Stimulated activated CD8-positive, alpha-beta memory T cell treated with anti-CD3 and anti-CD28 coated beads, Interleukin-12 subunit alpha, Interleukin-12 subunit beta, amount 100 ng/mL, for 24 hours (primary cell): ENCODE measurements around the gene NAP1L1.

Experiments used
- DNase-seq: peaks from one replicate; pipeline ENCODE4 v3.0.0-alpha.2; 2020; ENCODE audit errors: extremely low read depth

NAP1L1 gene

DNA sequence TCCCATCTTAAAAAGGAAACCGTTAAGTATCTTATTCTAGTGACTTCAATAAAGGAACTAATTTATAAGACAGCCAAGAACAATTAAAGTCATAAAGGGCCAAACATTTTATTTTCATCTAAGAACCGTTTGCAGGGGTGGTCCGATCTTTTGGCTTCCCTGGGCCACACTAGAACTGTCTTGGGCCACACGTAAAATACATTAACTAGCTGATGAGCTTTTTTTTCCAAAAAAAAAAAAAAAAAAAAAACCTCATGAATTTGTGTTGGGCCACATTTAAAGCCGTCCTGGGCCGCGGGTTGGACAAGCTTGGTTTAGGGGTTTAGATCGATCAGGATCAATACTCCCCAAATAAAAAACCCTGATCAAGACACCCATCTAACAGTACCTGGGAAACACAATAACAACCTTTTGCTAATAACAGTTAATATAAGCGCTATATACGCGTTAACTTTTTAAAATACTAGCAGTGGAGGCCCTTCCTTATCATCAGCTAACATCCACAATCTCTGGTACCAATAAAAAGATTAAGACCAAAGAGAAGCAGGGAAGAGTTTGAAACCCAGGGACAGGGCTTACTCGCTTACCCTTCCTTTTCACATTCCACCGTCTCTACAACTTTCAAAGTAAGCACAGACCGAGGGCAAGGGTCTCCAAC, 1.1 kb downstream of the NAP1L1 start:
- DNase-seq, result no peak

- no peak for DNase-seq
Observed at GRCh38 chr12:76081909-76082308, 2.6 kb downstream of the NAP1L1 start.

DNA sequence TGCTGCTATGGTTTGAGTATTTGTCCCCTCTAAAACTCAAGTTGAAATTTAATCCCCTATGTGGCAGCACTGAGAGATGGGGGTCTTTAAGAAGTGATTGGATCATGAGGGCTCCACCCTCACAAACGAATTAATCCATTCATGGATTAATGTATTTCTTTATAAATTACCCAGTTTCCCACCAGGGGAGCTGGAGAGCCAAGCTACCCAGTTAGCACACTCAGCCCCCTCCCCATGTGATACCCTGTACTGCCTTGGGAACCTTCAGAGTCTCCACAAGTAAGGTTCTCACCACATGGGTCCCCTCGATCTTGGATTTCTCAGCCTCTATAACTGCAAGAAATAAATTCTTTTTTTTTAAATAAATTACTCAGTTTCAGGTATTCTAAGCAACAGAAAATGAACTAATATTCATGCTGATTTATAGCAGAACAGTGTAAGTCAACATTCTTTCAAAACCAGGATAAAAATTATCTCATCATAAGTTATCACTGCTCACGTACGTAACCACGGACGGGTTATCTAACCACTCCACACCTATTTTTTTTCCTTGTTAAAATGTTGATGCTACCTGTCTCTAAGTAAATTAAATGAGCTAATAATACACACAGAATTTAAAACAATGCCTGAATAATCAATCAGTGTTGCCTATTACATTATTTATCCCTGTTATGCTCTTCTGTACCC, 3.6 kb downstream of the NAP1L1 start:
- DNase-seq, result no peak

GRCh38 chr12:76080017-76080728, 4.3 kb downstream of the NAP1L1 start:
- no peak for DNase-seq

GRCh38 chr12:76078748-76079147, 5.7 kb downstream of the NAP1L1 start:
- DNase-seq, result no peak

GRCh38 chr12:76075448-76075847, 9.0 kb downstream of the NAP1L1 start:
- DNase-seq, result no peak

DNA sequence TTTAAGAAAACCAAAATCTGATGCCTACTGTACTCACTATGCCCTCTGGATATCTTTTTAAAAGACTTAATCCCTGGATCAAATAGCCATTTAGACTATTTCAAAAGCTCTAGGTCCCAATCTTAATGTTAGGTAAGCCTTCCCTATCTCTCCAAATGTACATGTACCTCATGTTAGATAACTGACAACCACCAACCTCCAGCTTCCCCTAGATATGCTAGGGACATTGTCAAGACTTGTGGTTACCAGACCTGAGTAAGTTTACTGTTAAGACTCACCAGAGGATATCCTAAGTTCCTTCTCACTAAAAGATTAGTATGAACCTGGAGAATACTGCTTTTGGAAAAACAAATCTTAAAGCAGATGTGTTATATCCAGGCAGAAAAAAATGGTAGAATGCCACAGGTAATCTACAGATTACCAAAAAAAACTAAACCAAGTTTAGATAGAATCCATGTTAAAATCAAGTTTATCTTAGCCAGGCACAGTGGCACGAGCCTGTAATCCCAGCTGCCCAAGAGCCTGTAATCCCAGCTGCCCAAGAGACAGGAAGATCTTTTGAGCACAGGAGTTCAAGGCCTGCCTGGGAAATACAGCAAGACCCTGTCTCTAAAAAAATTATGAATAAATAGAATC, 9.7 kb downstream of the NAP1L1 start:
- no peak for DNase-seq

GRCh38 chr12:76073561-76073960, 10.9 kb downstream of the NAP1L1 start:
- no peak for DNase-seq

GRCh38 chr12:76072568-76072967, 11.9 kb downstream of the NAP1L1 start:
- no peak for DNase-seq

GRCh38 chr12:76069339-76069738, 15.1 kb downstream of the NAP1L1 start:
- DNase-seq, result no peak

GRCh38 chr12:76065917-76066316, 18.6 kb downstream of the NAP1L1 start:
- DNase-seq, result no peak

DNA sequence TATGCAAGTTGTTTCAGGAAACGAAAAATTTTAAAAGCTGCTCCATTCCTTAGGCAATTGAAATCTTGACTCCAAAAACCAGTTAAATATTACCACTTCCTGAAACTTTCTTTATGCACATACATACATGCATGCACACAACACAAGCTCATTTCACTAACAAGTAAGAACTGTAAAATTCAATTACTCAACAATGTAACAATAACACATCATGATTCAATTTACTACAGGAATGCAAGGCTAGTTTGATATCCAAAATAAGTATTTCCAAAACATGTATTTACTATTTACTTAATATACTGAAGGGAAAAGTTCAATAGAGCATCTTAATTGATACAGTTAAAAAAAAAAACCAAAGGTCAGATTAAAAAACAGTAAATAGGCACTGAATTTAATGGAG, 19.6 kb downstream of the NAP1L1 start:
- no peak for DNase-seq

DNA sequence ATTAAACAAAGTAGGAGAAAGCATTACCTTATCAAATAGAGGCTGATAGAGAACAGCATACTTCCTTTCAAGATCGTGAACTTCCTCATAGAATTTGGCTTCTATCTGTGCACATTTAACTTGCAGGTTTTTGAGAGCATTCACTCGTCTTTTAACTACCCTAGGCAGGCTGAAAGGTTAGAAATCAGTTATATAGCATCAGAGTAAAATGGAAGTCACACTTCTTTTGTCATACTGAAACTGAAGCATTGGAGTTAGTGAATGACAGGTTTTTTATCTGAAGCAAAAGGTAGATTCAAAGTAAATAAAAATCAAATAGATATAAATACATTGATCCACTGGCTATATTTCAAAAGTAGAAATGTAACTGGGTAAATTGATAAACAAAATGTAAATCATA, 24.4 kb downstream of the NAP1L1 start:
- DNase-seq, result no peak

DNA sequence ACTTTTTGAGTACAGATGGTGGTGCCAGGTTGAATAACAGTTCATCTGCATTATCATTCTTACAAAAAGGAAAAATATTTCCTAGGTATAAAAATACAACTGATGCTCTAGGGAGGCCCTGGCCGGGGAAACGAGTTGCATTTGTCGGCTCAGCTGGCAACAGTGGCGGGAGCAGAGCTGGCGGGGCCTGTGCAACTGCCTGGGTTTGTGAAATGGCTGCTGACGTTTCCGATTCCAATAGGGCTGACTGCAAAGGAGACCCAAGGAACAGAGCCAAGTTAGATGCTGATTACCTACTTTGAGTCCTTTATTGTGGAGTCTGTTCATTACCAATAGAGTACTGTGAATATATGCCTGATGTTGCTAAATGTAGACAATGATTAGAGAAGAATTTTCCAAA, 27.2 kb downstream of the NAP1L1 start:
- no peak for DNase-seq

DNA sequence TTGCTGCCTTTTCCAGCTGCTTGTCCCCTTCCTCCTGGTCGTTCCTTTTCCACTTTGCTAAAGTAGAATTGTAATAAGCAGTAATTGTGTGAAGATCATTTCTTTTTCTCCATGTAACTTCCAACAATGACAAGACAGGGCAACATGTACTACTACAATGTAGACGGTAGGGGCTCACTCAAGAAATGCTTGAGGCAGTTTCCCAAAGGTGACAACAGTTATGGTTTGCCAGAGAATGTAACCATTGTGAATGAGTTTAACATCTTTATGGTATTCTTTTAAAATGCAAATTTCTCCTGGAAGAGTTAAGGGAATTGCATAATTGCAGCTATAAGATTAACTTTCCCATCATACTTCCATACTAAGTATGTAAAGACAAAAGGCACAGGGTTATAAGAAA, 29.1 kb downstream of the NAP1L1 start:
- DNase-seq, result no peak

GRCh38 chr12:76049575-76050251, 34.8 kb downstream of the NAP1L1 start:
- DNase-seq, result no peak

- DNase-seq, result no peak
Observed at GRCh38 chr12:76047742-76048141, 36.7 kb downstream of the NAP1L1 start.

DNA sequence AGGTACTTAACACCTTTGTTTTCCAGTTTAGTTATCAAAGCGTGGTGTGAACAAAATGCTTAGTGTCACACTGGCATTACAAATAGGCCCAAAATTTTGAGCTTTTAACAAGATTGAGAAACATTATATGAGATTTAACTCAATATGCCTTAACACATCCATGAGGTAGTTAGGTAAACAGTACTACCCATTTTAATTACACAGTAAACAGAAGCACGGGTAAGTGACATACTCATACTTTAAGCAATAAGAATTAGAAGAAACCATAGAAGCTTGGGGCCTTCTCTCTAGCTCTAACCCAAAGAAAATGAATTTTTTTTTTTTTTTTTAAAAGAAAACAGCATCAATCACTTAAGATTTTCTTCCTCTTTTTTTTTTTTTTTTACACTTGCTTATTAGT, 37.4 kb downstream of the NAP1L1 start:
- DNase-seq, result no peak

GRCh38 chr12:76043377-76043776, 41.1 kb downstream of the NAP1L1 start:
- no peak for DNase-seq

DNA sequence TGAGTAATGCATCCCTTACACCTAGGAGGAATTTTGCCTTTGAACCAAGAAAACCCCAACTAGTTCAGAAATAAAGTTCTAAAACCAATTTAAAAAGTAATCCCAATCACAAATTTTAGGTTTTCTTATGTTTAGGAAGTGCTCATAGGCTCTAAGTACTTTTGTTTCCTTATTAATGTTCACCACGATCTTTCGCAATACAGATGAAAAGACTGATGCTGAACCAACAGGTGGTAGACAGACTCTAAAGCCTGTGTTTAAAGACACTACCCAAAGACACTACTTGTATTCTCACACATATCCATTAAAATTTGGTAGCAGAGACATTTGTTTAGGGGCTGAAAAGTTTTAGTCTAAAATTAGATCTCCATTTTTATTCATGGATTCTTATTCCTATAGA, 42.3 kb downstream of the NAP1L1 start:
- no peak for DNase-seq

GRCh38 chr12:76041406-76041805, 43.1 kb downstream of the NAP1L1 start:
- DNase-seq, result no peak

DNA sequence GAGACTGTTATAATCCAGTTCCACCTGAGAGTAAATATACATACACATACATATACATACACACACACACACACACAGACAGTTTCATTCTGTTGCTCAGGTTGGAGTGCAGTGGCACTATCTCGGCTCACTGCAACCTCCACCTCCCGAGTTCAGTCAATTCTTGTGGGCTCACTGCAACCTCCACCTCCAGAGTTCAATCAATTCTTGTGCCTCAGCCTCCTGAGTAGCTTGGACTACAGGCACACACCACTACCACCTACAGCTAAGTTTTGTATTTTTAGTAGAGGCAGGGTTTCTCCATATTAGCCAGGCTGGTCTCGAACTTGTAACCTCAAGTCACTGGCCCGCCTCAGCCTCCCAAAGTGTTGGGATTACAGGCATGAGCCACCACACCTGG, 44.0 kb downstream of the NAP1L1 start:
- DNase-seq, result no peak
